Activated naive CD4-positive, alpha-beta T cell treated with anti-CD3 and anti-CD28 coated beads, Interleukin-2, amount 10 ng/mL, durations not matched to agents 7 days and 5 days (primary cell): Measurements from ENCODE around the gene ARMC10.
"Not testable (repeated sequence)": the region's sequence is repeated elsewhere in the genome, so short reads cannot be mapped to it uniquely, and the experiment has no call there.

Experiments
- CTCF ChIA-PET: fragments of 350-600 bp; sonication (Branson Sonifier 250); formaldehyde crosslinking; loops from one replicate; lab custom pipeline; 2021; ENCODE audit warnings: antibody characterized with exemption; lab: Charles Lee
- DNase-seq: peaks from one replicate; pipeline ENCODE4 v3.0.0-alpha.2; 2020
- H3K27ac Mint-ChIP-seq: one replicate; pipeline ENCODE4 v1.8.0; 2021; ENCODE audit warnings: mild to moderate bottlenecking, moderate library complexity, mixed read lengths
- H3K27me3 Mint-ChIP-seq: one replicate; pipeline ENCODE4 v1.8.0; 2021; ENCODE audit warnings: mild to moderate bottlenecking, mixed read lengths
- H3K36me3 Mint-ChIP-seq: one replicate; pipeline ENCODE4 v1.8.0; 2021; ENCODE audit warnings: mixed read lengths
- H3K4me1 Mint-ChIP-seq: one replicate; pipeline ENCODE4 v1.8.0; 2021; ENCODE audit warnings: mixed read lengths
- H3K4me3 Mint-ChIP-seq: one replicate; pipeline ENCODE4 v1.8.0; 2021; ENCODE audit warnings: mild to moderate bottlenecking, moderate library complexity, mixed read lengths
- H3K9me3 Mint-ChIP-seq: one replicate; pipeline ENCODE4 v1.8.0; 2021; ENCODE audit warnings: mixed read lengths

The ARMC10 gene

DNA sequence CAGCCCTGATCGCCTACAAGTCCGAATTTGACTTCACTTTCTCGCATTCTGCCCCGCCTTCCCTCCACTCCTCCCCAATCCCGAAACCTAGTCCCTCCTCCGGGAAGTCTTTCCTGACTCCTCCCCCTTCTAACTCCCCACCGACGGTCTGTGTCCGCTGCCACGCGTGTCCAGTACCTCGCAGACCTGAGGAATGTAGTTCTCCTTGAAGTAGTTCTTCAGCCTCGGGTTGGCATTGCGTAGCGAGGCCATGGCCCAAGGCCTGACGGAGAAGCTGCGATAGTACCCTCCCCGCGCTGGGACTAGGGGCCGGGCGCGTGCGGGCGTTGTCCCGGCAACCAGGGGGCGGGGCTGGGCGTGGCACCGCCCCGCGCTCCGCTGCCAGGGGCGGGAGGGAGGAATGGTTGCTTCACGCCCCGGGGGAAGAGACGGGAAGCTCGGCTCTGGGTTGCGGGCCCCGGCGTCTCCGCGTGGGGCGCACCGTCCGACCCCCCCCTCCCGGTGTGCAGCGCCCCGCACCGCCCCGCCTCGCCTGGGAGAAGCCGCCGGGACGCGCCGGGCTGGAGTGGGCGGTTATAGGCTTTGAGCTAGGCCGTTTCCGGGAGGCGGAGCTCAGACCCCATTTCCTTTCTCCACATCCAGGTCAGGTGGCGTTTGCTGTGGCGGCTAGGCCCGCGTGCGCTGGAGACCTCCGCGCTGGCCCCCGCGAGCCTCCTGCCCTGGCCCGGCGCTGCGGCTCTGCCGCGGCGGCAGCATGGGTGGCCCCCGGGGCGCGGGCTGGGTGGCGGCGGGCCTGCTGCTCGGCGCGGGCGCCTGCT, at the start of gene ARMC10, which contains the start of gene FBXL13:
ARMC10 (plus strand) TSS at position 622 of the 818 bp plus-strand sequence; CDS start at position 755, 133 bp downstream.
FBXL13 (minus strand) TSS at position 278 of the 818 bp plus-strand sequence.
- CTCF ChIA-PET: interaction anchor here (1.0 to 2.6 kb wide), 3 partner anchors 8 to 34 kb away, joined by 3 to 12 read pairs (median 6); no protein-coding TSS in a partner anchor
- peaks cover 9% of the 10 kb centered on the region for H3K36me3 Mint-ChIP-seq
- peak within 1 kb of the TSS; percentile 96 for H3K4me3 Mint-ChIP-seq
- no peaks in the 10 kb centered on the region for H3K9me3 Mint-ChIP-seq
- peaks cover 28% of the 10 kb centered on the region for H3K4me1 Mint-ChIP-seq
- H3K27ac Mint-ChIP-seq: peak within 1 kb of the TSS; percentile 94
- no peaks in the 10 kb centered on the region for H3K27me3 Mint-ChIP-seq
- DNase-seq: peak; percentile 93

- no peak for DNase-seq
- Mint-ChIP-seq H3K27me3 (no peaks in the 10 kb centered on the region), H3K36me3 (no peaks in the 10 kb centered on the region), H3K9me3 (peaks cover 10% of the 10 kb centered on the region), H3K27ac (peak overlapping the region; percentile 6), H3K4me3 (no peak overlapping the region), H3K4me1 (no peaks in the 10 kb centered on the region)
- CTCF ChIA-PET: no interaction called here
Observed at GRCh38 chr7:103025341-103025740, 49.6 kb upstream of the ARMC10 start.

GRCh38 chr7:103031024-103031423, 43.9 kb upstream of the ARMC10 start:
- Mint-ChIP-seq H3K4me3 (no peak overlapping the region), H3K27me3 (no peaks in the 10 kb centered on the region), H3K4me1 (no peaks in the 10 kb centered on the region), H3K27ac (no peak overlapping the region), H3K9me3 (no peaks in the 10 kb centered on the region), H3K36me3 (no peaks in the 10 kb centered on the region)
- no peak for DNase-seq
- CTCF ChIA-PET: no interaction called here

DNA sequence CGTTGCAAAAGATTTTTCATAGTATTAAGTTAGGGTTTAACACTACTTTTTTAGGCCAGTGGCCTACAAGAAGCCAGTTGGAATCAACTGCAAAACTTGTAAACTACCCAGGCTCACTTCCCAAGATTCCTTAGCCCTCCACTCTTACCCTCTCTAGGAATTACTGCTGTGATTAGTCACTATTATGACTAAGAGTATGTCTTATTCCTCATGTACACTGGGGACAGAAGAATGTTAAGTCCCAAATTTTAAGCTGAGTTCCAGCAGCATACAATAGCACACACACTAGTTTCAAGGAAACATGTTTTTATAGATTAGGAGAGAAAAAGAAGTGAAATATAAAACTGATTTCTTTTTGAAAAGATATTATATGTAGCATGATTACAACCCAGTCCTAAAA, 43.2 kb upstream of the ARMC10 start:
- no peak overlapping the region for H3K27ac Mint-ChIP-seq
- H3K27me3 Mint-ChIP-seq: no peaks in the 10 kb centered on the region
- H3K4me3 Mint-ChIP-seq: no peak overlapping the region
- no peaks in the 10 kb centered on the region for H3K4me1 Mint-ChIP-seq
- no peaks in the 10 kb centered on the region for H3K9me3 Mint-ChIP-seq
- no peak for DNase-seq
- H3K36me3 Mint-ChIP-seq: no peaks in the 10 kb centered on the region
- CTCF ChIA-PET: interaction anchor here (0.8 kb wide), 1 partner anchor 30 kb away, joined by 3 read pairs; no protein-coding TSS in a partner anchor

DNA sequence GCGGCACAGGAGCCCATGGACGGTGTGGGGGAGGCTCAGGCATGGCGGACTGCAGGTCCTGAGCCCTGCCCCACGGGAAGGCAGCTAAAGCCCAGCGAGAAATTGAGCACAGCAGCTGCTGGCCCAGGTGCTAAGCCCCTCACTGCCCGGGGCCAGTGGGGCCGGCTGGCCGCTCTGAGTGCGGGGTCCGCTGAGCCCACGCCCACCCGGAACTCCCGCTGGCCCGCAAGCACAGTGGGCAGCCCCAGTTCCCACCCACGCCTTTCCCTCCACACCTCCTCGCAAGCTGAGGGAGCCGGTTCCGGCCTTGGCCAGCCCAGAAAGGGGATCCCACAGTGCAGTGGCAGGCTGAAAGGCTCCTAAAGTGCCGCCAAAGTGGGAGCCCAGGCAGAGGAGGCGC, 40.6 kb upstream of the ARMC10 start:
- H3K4me1 Mint-ChIP-seq, H3K27me3 Mint-ChIP-seq, H3K27ac Mint-ChIP-seq, DNase-seq, H3K9me3 Mint-ChIP-seq, CTCF ChIA-PET, H3K36me3 Mint-ChIP-seq, H3K4me3 Mint-ChIP-seq: not testable (repeated sequence)

GRCh38 chr7:103037476-103037822, 37.5 kb upstream of the ARMC10 start:
- no peak overlapping the region for H3K4me3 Mint-ChIP-seq
- H3K36me3 Mint-ChIP-seq: no peaks in the 10 kb centered on the region
- H3K4me1 Mint-ChIP-seq: no peaks in the 10 kb centered on the region
- H3K27ac Mint-ChIP-seq: no peak overlapping the region
- no peaks in the 10 kb centered on the region for H3K27me3 Mint-ChIP-seq
- DNase-seq: no peak
- CTCF ChIA-PET: interaction anchor here (1.0 kb wide), 1 partner anchor 12 kb away, joined by 3 read pairs; no protein-coding TSS in a partner anchor
- H3K9me3 Mint-ChIP-seq: no peaks in the 10 kb centered on the region

DNA sequence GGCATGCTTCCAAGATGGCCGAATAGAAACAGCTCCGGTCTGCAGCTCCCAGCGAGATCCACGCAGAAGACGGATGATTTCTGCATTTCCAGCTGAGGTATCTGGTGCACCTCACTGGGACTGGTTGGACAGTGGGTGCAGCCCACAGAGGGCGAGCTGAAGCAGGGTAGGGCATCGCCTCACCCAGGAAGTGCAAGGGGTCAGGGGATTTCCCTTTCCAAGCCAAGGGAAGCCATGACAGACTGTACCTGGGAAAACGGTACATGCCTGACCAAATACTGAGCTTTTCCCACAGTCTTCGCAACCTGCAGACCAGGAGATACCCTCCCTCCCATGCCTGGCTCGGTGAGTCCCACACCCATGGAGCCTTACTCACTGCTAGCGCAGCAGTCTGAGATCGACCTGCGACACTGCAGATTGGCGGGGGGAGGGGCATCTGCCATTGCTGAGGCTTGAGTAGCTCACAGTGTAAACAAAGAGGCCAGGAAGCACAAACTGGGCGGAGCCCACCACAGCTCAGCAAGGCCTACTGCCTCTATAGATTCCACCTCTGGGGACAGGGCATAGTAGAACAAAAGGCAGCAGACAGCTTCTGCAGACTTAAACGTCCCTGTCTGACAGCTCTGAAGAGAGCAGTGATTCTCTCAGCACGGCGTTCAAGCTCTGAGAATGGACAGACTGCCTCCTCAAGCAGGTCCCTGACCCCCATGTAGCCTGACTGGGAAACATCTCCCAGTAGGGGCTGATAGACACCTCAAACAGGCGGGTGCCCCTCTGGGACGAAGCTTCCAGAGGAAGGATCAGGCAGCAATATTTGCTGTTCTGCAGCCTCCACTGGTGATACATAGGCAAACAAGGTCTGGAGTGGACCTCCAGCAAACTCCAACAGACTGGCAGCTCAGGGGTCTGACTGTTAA, 36.9 kb upstream of the ARMC10 start:
- not testable (repeated sequence) for H3K4me1 Mint-ChIP-seq, H3K27ac Mint-ChIP-seq, H3K4me3 Mint-ChIP-seq, H3K36me3 Mint-ChIP-seq, H3K27me3 Mint-ChIP-seq, H3K9me3 Mint-ChIP-seq
- peak; percentile 22 for DNase-seq
- CTCF ChIA-PET: interaction anchor here (1.0 kb wide), 1 partner anchor 11 kb away, joined by 3 read pairs; no protein-coding TSS in a partner anchor

GRCh38 chr7:103041815-103042214, 33.1 kb upstream of the ARMC10 start:
- H3K9me3 Mint-ChIP-seq, DNase-seq, H3K4me1 Mint-ChIP-seq, H3K27ac Mint-ChIP-seq, CTCF ChIA-PET, H3K27me3 Mint-ChIP-seq, H3K4me3 Mint-ChIP-seq, H3K36me3 Mint-ChIP-seq: not testable (repeated sequence)

GRCh38 chr7:103048833-103049232, 26.1 kb upstream of the ARMC10 start:
- Mint-ChIP-seq H3K4me3 (no peak overlapping the region), H3K27me3 (no peaks in the 10 kb centered on the region), H3K36me3 (no peaks in the 10 kb centered on the region), H3K27ac (no peak overlapping the region), H3K9me3 (peaks cover 11% of the 10 kb centered on the region), H3K4me1 (no peaks in the 10 kb centered on the region)
- DNase-seq: no peak
- CTCF ChIA-PET: interaction anchor here (0.7 to 1.3 kb wide), 2 partner anchors 11 to 13 kb away, joined by 3 to 6 read pairs; no protein-coding TSS in a partner anchor

GRCh38 chr7:103051519-103051918, 23.4 kb upstream of the ARMC10 start:
- DNase-seq: no peak
- Mint-ChIP-seq H3K9me3 (peaks cover 10% of the 10 kb centered on the region), H3K27me3 (no peaks in the 10 kb centered on the region), H3K4me1 (no peaks in the 10 kb centered on the region), H3K4me3 (no peak overlapping the region), H3K27ac (no peak overlapping the region), H3K36me3 (no peaks in the 10 kb centered on the region)
- CTCF ChIA-PET: interaction anchor here (1.7 kb wide), 1 partner anchor 11 kb away, joined by 4 read pairs; no protein-coding TSS in a partner anchor

DNA sequence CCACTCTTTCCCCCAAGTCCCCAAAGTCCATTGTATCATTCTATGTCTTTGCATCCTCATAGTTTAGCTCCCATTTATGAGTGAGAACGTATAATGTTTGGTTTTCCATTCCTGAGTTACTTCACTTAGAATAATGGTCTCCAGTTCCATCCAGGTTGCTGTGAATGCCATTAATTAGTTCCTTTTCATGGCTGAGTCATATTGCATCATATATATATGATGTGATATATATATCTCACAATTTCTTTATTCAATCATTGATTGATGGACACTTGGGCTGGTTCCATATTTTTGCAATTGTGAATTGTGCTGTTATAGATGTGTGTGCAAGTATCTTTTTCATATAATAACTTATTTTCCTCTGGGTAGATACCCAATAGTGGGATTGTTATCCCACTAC, 18.9 kb upstream of the ARMC10 start:
- DNase-seq, H3K4me3 Mint-ChIP-seq, H3K4me1 Mint-ChIP-seq, H3K27ac Mint-ChIP-seq, H3K36me3 Mint-ChIP-seq, CTCF ChIA-PET, H3K27me3 Mint-ChIP-seq, H3K9me3 Mint-ChIP-seq: not testable (repeated sequence)

GRCh38 chr7:103058122-103058521, 16.8 kb upstream of the ARMC10 start:
- Mint-ChIP-seq H3K27ac (no peak overlapping the region), H3K36me3 (no peaks in the 10 kb centered on the region), H3K9me3 (no peaks in the 10 kb centered on the region), H3K27me3 (no peaks in the 10 kb centered on the region), H3K4me3 (no peak overlapping the region), H3K4me1 (no peaks in the 10 kb centered on the region)
- CTCF ChIA-PET: no interaction called here
- DNase-seq: no peak

- Mint-ChIP-seq H3K9me3 (no peaks in the 10 kb centered on the region), H3K36me3 (no peaks in the 10 kb centered on the region), H3K27me3 (no peaks in the 10 kb centered on the region), H3K4me3 (no peak overlapping the region), H3K4me1 (no peaks in the 10 kb centered on the region), H3K27ac (no peak overlapping the region)
- DNase-seq: no peak
- CTCF ChIA-PET: no interaction called here
Observed at GRCh38 chr7:103059471-103059870, 15.5 kb upstream of the ARMC10 start.

- H3K4me1 Mint-ChIP-seq: no peaks in the 10 kb centered on the region
- no peaks in the 10 kb centered on the region for H3K36me3 Mint-ChIP-seq
- no peak overlapping the region for H3K4me3 Mint-ChIP-seq
- H3K27ac Mint-ChIP-seq: no peak overlapping the region
- CTCF ChIA-PET: interaction anchor here (0.8 kb wide), 1 partner anchor 9 kb away, joined by 3 read pairs; no protein-coding TSS in a partner anchor
- H3K27me3 Mint-ChIP-seq: peaks cover 10% of the 10 kb centered on the region
- H3K9me3 Mint-ChIP-seq: no peaks in the 10 kb centered on the region
- no peak for DNase-seq
Observed at GRCh38 chr7:103063895-103064294, 11.0 kb upstream of the ARMC10 start.
